ENCODE results near the gene EFCAB8.

The EFCAB8 gene

GRCh38 chr20:33009214-33010132 is 150.8 kb downstream of the EFCAB8 start:
- DNase-seq: no peak

- no peak for DNase-seq
Measured at GRCh38 chr20:33010133-33010504, 151.4 kb downstream of the EFCAB8 start.

- no peak for DNase-seq
Measured at GRCh38 chr20:33010674-33011449, 152.1 kb downstream of the EFCAB8 start.

Data from stimulated activated CD4-positive, alpha-beta T cell treated with anti-CD3 and anti-CD28 coated beads, Interleukin-4, amount 100 ng/mL, for 4 hours (primary cell).